ENCODE measurements around the gene HECW1.
"Not testable (repeated sequence)": the region's sequence is repeated elsewhere in the genome, so short reads cannot be mapped to it uniquely, and the experiment has no call there.

HECW1 gene

GRCh38 chr7:43540471-43540870 is 428.0 kb downstream of the HECW1 start:
- no peak for DNase-seq (ENCODE audit: low spot score)

GRCh38 chr7:43542716-43543115 is 430.3 kb downstream of the HECW1 start:
- no peak for DNase-seq (ENCODE audit: low spot score)

- DNase-seq (ENCODE audit: low spot score) = no peak
Measured at GRCh38 chr7:43546231-43546630, 433.8 kb downstream of the HECW1 start.

- no peak for DNase-seq (ENCODE audit: low spot score)
Measured at GRCh38 chr7:43550427-43550826, 438.0 kb downstream of the HECW1 start.

GRCh38 chr7:43552122-43552521 is 439.7 kb downstream of the HECW1 start:
- no peak for DNase-seq (ENCODE audit: low spot score)

GRCh38 chr7:43553999-43554398 is 441.6 kb downstream of the HECW1 start:
- DNase-seq (ENCODE audit: low spot score) = peak; percentile 37

GRCh38 chr7:43554423-43554822 is 442.0 kb downstream of the HECW1 start:
- DNase-seq (ENCODE audit: low spot score) = no peak

GRCh38 chr7:43557831-43558495 is 445.5 kb downstream of the HECW1 start:
- DNase-seq (ENCODE audit: low spot score) = no peak

GRCh38 chr7:43559171-43559945 is 446.9 kb downstream of the HECW1 start:
- no peak for DNase-seq (ENCODE audit: low spot score)

GRCh38 chr7:43559946-43560335 is 447.5 kb downstream of the HECW1 start:
- no peak for DNase-seq (ENCODE audit: low spot score)

- DNase-seq (ENCODE audit: low spot score) = no peak
Measured at GRCh38 chr7:43560742-43561330, 448.4 kb downstream of the HECW1 start.

- no peak for DNase-seq (ENCODE audit: low spot score)
Measured at GRCh38 chr7:43562383-43562782, 449.9 kb downstream of the HECW1 start.

GRCh38 chr7:43565786-43566185 is 453.3 kb downstream of the HECW1 start:
- peak; percentile 67 for DNase-seq (ENCODE audit: low spot score)

GRCh38 chr7:43568529-43568928 is 456.1 kb downstream of the HECW1 start:
- DNase-seq (ENCODE audit: low spot score) = no peak

- peak; percentile 50 for DNase-seq (ENCODE audit: low spot score)
Measured at GRCh38 chr7:43569424-43569823, 457.0 kb downstream of the HECW1 start.

GRCh38 chr7:43570688-43571365 is 458.4 kb downstream of the HECW1 start:
- no peak for DNase-seq (ENCODE audit: low spot score)

GRCh38 chr7:43572516-43573049 is 460.1 kb downstream of the HECW1 start:
- DNase-seq (ENCODE audit: low spot score) = peak; percentile 94

GRCh38 chr7:43573832-43574231 is 461.4 kb downstream of the HECW1 start:
- not testable (repeated sequence) for DNase-seq (ENCODE audit: low spot score)

- no peak for DNase-seq (ENCODE audit: low spot score)
Measured at GRCh38 chr7:43575506-43575905, 463.1 kb downstream of the HECW1 start.

- no peak for DNase-seq (ENCODE audit: low spot score)
Measured at GRCh38 chr7:43576241-43576640, 463.8 kb downstream of the HECW1 start.

GRCh38 chr7:43577485-43577951 is 465.1 kb downstream of the HECW1 start:
- no peak for DNase-seq (ENCODE audit: low spot score)

All from AG08395 (cell line).